Skin of body (tissue), 2 donors: ENCODE results near the gene ART5. TPM values are rescaled to one million over a fixed set of nuclear protein-coding genes. Genes with fewer than 3 reads are reported as not detected.
"Not testable (repeated sequence)": the region's sequence is repeated elsewhere in the genome, so short reads cannot be mapped to it uniquely, and the experiment has no call there.

Experiments used
- DNase-seq: peaks from one replicate; lab custom pipeline; 2025; lab: John Stamatoyannopoulos, UW
- total RNA-seq: library from RNA; depleted of rRNA; stranded (reverse); fragments of >200 nt; gene quantifications from one replicate; pipeline ENCODE4 v1.2.3, GENCODE V29; 2014

Gene ART5
- total RNA-seq, 1 donor from 2014 or later, result 1.7 TPM

- DNase-seq, result no peak
These were observed 16.5 kb upstream of the ART5 start for GRCh38 chr11:3658252-3658651.

DNA sequence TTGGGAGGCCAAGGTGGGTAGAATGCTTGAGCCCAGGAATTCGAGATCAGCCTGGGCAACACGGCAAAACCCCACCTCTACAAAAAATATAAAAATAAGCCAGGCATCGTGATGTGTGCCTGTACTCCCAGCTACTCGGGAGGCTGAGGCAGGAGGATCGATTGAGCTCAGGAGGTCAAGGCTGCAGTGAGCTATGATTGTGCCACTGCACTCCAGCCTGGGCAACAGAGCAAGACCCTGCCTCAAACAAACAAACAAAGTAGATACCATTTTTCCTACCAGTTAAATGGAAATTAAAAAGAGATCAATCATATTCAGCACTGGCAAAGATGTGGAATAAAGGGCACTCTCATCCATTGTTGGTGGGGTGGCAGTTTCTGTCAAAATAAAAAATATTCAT, 15.5 kb upstream of the ART5 start:
- not testable (repeated sequence) for DNase-seq

GRCh38 chr11:3655547-3655946, 13.8 kb upstream of the ART5 start:
- no peak for DNase-seq

- not testable (repeated sequence) for DNase-seq
These were observed 10.7 kb upstream of the ART5 start for GRCh38 chr11:3652514-3652913.

DNA sequence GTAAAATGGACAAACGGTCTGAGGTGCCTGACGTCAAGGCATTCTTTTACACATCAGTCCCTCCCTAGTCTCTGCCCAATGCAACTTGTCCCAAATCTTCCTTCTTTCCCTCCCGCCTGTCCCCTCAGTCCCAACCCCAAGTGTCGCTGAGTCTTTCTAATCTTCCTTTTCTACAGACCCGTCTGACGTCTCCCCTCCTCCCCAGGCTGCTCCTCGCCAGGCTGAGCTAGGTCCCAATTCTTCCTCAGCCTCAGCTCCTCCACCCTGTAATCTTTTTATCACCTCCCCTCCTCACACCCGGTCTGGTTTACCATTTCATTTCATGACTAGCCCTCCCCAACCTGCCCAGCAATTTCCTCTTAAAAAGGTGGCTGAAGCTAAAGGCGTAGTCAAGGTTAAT, 7.6 kb upstream of the ART5 start:
- DNase-seq, result not testable (repeated sequence)

DNA sequence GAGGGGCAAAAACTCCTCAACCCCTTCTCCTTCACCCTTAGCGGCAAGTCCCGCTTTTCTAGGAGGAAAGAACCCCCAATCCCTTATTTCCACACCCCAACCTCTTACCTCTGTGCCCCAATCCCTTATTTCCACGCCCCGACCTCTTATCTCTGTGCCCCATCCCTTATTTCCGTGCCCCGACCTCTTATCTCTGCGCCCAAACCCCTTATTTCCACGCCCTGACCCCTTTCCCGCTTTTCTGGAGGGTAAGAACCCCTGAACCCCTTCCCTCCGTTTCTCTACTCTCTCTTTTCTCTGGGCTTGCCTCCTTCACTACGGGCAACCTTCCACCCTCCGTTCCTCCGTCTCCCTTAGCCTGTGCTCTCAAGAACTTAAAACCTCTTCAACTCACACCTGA, 7.1 kb upstream of the ART5 start:
- not testable (repeated sequence) for DNase-seq

GRCh38 chr11:3645552-3645951, 3.8 kb upstream of the ART5 start:
- DNase-seq, result no peak

DNA sequence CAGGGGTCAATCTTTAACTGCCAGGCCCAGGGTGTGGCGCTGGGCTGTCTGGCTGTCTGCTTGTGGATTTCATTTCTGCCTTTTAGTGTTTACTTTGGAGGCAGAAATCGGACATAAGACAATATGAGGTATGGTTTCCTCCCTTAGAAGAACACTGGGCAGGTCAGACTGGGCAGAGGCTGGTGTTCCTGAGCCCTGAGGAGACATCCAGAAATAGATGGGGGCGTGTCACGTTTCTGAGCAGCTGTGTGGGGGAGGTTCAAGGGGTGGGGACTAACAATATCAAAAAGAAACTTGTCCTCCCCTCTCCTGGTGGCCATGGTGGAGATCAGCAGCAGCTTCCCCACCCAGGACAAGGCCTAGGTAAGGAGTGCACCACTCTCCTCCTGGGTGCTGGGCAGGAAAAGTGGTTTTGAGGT, 3.0 kb upstream of the ART5 start, which contains the start of gene ART1:
ART1 (plus strand) TSS at position 312 of the 419 bp plus-strand sequence. CDS start 14,086 bp downstream, outside the sequence.
- DNase-seq, result no peak

DNA sequence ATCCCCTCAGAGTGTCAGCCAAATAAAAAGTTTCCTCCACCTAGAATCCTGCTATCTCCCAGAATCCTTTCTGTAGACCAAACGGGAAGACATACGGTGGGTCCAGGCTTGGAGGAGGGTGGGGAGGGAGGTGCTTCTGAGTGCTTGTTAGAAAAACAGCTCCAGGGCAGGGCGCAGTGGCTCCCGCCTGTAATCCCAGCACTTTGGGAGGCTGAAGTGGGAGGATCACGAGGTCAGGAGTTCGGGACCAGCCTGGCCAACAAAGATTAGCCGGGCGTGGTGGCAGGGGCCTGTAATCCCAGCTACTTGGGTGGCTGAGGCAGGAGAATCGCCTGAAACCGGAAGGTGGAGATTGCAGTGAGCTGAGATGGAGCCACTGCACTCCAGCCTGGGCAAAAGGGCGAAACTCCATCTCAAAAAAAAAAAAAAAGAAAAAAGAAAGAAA, 1.3 kb upstream of the ART5 start:
- DNase-seq, result not testable (repeated sequence)

DNA sequence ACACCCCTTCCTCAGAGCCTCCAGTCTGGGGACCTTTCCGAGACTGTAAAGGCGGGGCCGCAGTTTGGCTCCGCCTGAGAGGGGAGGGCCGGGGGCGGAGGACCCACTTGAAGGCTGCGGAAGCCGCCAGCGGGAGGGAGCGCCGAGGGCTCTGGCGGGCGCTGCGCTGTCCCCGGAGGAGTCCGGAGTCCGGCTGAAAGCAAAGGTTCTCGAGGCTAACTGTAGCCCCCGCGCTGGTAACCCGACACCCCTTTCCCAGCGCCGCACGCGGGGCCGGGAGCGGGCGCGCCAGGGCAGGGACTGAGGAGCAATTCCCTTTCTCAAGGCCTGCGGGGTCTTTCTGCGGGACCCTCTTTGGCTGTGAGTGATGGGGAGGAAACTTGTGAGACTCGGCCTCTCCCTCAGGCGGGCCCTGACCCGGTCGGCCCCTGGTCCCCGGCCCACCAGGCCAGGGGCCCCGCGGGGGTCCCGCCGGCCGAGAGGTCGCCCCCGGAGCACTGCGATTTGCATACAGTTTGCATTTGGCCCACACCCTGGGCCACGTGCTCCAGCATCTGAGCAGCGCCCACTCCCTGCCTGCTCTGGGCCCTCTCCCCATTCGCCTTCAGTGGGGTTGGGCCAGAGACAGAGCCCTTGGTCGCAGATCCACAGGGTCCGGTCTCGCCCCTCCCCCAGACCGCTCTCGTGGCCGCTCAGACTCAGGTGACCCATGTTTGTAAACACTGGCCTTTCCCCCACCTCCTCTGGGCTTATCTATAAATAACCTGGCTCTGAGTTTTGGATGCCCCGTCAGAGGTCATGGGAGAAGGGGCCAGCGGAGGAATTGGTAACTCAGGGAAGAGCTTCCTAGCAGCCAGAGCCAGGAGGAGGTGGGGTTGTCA, 519 bp upstream of the ART5 start:
- DNase-seq, result peak; percentile 71

DNA sequence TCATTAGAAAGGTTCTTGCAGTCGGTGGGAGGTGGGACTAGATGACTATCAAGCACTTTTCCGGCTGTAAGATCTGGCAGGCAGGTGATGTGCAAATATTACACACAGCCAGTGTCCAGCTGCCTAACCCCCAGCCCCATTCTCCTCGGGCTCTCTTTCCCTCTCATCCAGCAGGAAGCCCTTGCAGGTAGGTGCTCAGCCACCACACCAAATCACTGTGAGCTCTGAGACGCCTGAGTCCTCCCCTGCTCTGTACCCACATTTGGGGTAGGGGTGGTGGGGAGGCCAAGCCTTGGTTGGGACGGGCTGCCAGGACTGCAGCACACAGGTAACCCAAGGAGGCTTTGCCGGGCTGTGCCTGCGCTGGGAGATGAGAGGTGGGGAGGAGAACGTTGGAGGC, 601 bp downstream of the ART5 start:
- DNase-seq, result no peak

DNA sequence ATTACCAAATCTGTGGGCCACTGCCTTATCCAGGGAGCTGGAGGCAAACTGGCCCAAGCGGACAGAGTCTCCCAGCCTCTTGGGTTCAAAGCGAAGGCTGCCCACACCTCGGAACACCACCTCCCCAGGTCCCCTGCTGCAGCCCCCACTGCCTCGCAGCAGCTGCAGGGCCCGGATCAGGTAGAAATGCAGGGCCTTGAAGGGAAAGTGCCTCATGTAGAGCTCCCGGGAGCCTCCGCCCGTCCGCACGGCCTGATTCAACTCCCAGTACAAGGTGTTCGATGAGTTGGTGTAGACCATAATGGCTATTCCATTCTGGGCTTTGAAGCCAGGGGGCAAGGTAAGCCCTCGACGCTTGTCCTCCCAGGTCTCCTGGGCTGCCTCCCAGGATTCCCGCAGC, 2.0 kb downstream of the ART5 start:
- no peak for DNase-seq

DNA sequence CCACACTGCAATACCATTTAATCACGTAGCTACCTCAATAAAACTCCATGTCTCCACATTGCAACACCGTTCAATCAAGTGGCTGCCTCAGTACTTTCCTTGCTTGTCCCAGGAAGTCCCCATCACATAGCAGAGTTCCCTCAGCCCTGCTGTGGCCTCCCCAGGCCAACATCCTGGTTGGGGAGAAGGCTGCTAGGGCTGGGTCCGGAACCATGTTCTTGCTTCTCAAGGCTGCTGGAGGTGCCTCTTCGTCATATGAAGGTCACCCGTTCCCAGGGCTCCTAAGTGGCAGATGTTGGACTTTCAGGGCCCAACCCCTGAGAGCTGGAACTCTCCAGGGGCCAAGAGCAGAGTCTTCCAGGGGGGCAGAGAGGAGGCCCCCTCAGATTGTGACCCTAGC, 3.3 kb downstream of the ART5 start:
- DNase-seq, result no peak

DNA sequence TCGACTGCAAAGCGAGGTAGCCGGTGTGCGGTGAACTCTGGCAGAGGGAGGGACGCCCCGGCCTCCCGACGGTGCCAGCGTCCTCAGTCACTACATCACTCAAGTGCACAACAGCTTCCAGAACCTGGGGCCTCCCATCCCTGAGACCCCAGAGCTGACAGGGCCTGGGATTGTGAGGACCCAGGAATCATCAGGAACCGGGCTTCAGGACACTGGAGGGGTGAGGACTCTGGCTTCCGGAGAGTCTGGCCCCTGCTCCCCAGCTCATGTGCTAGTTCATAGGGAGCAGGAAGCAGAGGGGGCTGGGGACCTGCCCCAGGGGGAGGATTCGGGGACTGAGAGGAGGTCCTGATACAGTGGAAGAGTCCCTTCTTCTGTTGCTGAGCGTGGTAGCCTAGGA, 4.6 kb downstream of the ART5 start:
- no peak for DNase-seq

- no peak for DNase-seq
These were observed 6.0 kb downstream of the ART5 start for GRCh38 chr11:3635641-3636375.

- no peak for DNase-seq
These were observed 9.6 kb downstream of the ART5 start for GRCh38 chr11:3632070-3632660.

DNA sequence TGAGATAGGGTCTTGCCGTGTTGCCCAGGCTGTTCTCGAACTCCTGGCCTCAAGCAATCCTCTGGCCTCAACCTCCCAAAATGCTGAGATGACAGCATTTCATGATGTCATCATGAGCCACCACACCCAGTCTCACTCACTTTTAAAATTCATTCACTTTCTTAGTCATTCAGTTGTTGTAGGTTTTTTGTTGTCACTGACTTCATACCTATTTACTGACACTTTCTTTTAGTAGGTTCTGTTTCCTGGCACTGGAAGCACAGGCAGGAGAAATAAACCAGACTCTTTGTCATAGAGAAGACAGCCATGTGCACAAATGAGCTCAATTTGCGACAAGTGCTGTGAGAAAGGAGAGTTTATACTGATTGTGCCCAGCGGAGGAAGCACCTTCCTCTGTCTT, 10.5 kb downstream of the ART5 start:
- DNase-seq, result no peak

- no peak for DNase-seq
These were observed 14.5 kb downstream of the ART5 start for GRCh38 chr11:3627291-3627690.

- DNase-seq, result no peak
These were observed 15.4 kb downstream of the ART5 start for GRCh38 chr11:3626250-3626960.

DNA sequence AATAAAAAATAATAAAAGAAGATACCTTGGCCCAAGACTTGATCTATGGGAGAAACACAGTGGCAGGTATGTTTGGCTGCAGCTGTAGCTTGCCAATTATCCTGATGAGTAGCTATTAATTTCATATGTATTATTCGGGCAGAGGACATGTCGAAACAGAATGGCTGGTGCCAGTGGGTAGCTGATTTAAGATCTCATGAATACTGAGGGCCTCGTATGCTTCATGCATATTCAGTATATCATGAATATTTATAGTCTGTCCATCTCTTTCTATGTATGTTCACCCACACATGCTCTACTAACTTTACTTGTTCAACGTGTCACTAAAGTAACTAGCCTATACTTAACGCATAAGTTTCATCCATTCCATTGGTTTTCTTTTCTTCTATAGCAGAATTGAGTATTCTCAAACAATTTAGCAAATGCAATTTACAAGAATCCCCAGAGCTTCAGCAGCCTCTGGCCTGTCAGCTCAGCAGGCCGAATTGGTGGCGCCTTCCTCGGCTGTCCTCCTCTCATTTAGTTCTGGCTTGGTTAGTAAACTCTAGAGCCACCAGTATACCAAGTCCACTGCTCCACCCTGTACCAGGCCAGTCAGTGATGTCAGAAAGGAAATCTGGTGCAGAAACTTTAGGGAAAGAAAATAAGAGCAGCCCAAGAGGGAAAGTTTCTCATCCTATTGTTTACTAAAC, 17.9 kb downstream of the ART5 start:
- DNase-seq, result no peak

GRCh38 chr11:3623121-3623520, 18.7 kb downstream of the ART5 start:
- DNase-seq, result no peak
